Neuron (in vitro differentiated cells): Measurements from ENCODE around the gene ADK.
"Not testable (repeated sequence)": the region's sequence is repeated elsewhere in the genome, so short reads cannot be mapped to it uniquely, and the experiment has no call there.

Experiments used
- H2AFZ ChIP-seq: one replicate; pipeline ENCODE4 v1.6.1; 2013; ENCODE audit warnings: low read depth, mild to moderate bottlenecking, inconsistent platforms, low read length, moderate library complexity
- H3K27me3 ChIP-seq: one replicate; pipeline ENCODE4 v1.6.1; 2013; ENCODE audit warnings: low read length; ENCODE audit not compliant: insufficient read depth
- H3K36me3 ChIP-seq: one replicate; pipeline ENCODE4 v1.6.1; 2013; ENCODE audit warnings: low read length; ENCODE audit not compliant: insufficient read depth
- H3K4me1 ChIP-seq: one replicate; pipeline ENCODE4 v1.6.1; 2013; ENCODE audit warnings: low read length; ENCODE audit not compliant: insufficient read depth
- H3K4me3 ChIP-seq: 2 replicates; pipeline ENCODE4 v1.5.1; 2013; ENCODE audit warnings: mild to moderate bottlenecking, low read length, moderate library complexity
- H3K9me3 ChIP-seq: one replicate; pipeline ENCODE4 v1.6.1; 2013; ENCODE audit warnings: low read length

Gene ADK

GRCh38 chr10:74496276-74496675 is 345.3 kb downstream of the ADK start:
- H3K9me3 ChIP-seq, H3K27me3 ChIP-seq, H3K36me3 ChIP-seq, H2AFZ ChIP-seq, H3K4me1 ChIP-seq, H3K4me3 ChIP-seq: not testable (repeated sequence)

DNA sequence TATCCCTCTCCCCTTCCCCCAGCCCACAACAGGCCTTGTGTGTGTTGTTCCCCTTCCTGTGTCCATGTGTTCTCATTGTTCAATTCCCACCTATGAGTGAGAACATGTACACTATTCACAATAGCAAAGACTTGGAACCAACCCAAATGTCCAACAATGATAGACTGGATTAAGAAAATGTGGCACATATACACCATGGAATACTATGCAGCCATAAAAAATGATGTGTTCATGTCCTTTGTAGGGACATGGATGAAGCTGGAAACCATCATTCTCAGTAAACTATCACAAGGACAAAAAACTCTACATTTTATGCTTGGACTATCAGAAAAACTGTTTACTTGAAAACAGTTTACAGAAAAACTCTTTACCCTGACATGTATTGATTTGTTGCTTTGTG is 347.6 kb downstream of the ADK start:
- not testable (repeated sequence) for H3K27me3 ChIP-seq, H2AFZ ChIP-seq, H3K4me1 ChIP-seq, H3K36me3 ChIP-seq, H3K9me3 ChIP-seq, H3K4me3 ChIP-seq

GRCh38 chr10:74500026-74500704 is 349.1 kb downstream of the ADK start:
- Histone ChIP-seq H3K4me3 (no peak overlapping the region), H2AFZ (no peak overlapping the region), H3K27me3 (no peaks in the 10 kb centered on the region), H3K4me1 (no peaks in the 10 kb centered on the region), H3K9me3 (no peaks in the 10 kb centered on the region), H3K36me3 (no peaks in the 10 kb centered on the region)

DNA sequence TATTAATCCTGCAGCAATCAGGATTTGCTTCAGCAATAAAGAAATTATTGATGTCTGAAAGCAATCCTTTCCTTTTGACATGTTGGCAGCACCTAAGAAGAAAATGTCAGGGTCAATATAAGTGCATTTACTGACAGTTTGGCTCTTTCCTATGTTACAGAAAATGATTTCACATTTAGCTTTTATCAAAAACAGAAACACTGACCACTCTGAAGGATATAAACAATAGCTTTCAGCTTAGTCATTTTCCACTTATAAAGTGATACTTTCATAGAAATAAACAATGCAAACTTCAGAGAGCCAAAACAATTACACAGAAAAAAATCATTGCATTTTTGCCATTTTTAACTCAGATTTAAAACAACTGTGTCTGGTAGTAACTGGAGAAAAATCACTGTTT is 349.8 kb downstream of the ADK start:
- no peak overlapping the region for H2AFZ ChIP-seq
- H3K27me3 ChIP-seq, result no peaks in the 10 kb centered on the region
- H3K36me3 ChIP-seq, result no peaks in the 10 kb centered on the region
- no peaks in the 10 kb centered on the region for H3K4me1 ChIP-seq
- H3K4me3 ChIP-seq, result no peak overlapping the region
- H3K9me3 ChIP-seq, result no peaks in the 10 kb centered on the region

DNA sequence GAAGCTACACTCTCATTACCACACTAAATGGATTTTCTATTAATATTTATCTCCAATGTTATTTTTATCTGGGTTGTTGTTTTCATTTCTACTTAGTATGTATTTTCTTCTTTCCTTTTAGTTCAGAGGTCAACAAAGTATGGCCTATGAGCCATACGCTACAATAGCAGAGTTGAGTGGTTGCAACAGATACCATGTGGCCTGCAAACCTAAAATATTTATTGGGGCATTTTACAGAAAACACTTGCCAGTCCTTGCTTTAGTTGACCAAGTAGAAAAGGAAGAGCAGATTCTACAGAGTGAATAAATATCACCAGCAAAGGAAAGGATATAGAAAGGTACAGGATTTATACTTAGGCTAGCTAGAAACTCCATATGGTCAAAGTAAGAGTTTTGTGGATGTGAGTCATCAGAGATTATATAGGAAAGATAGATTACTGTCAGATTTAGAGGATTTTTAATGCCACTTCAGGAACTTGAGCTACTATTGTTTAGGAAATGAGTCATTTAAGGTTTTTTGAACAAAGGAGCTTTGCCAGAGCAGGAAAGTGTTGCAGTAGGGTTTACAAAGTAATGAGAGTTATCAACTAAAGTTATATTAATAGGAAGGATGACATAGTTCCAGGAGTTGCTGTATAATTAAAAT is 352.1 kb downstream of the ADK start:
- Histone ChIP-seq H3K36me3 (no peaks in the 10 kb centered on the region), H3K9me3 (no peaks in the 10 kb centered on the region), H3K4me3 (no peak overlapping the region), H3K27me3 (no peaks in the 10 kb centered on the region), H2AFZ (no peak overlapping the region), H3K4me1 (no peaks in the 10 kb centered on the region)

- H3K27me3 ChIP-seq, result no peaks in the 10 kb centered on the region
- H3K36me3 ChIP-seq, result no peaks in the 10 kb centered on the region
- peaks cover 6% of the 10 kb centered on the region for H3K9me3 ChIP-seq
- no peaks in the 10 kb centered on the region for H3K4me1 ChIP-seq
- no peak overlapping the region for H3K4me3 ChIP-seq
- no peak overlapping the region for H2AFZ ChIP-seq
Observed at GRCh38 chr10:74507951-74508350, 356.9 kb downstream of the ADK start.

DNA sequence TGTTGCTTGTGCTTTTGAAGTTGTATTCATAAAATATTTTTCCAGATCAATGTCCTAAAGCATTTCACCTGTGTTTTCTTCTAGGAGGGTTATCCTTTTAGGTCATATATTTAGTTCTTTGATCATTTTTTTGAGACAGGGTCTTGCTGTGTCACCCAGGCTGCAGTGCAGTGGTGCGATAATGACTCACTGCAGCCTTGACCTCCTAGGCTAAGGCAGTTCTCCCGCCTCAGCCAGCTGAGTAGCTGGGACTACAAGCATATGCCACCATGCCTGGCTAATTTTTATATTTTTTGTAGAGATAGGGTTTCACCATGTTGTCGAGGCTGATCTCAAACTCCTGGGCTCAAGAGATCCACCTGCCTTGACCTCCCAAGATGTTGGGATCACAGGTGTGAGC is 359.6 kb downstream of the ADK start:
- H3K9me3 ChIP-seq, result peaks cover 9% of the 10 kb centered on the region

DNA sequence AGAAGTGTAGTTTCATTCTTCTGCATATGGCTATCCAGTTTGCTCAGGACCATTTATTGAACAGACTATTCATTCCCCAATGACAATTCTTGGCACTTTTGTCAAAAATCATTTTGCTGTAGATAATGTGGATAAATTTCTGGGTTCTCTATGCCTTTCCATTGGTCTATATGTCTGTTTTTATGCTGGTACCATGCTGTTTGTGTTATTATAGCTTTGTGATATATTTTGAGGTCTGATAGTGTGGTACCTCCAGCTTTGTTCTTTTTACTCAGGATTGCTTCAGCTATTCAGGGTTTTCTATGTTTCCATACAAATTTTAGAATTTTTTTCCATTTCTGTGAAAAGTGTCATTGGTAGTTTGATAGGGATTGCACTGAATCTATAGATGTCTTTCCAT is 360.0 kb downstream of the ADK start:
- H3K4me3 ChIP-seq, result no peak overlapping the region
- H2AFZ ChIP-seq, result no peak overlapping the region
- no peaks in the 10 kb centered on the region for H3K36me3 ChIP-seq
- peaks cover 13% of the 10 kb centered on the region for H3K9me3 ChIP-seq
- H3K4me1 ChIP-seq, result no peaks in the 10 kb centered on the region
- no peaks in the 10 kb centered on the region for H3K27me3 ChIP-seq

More for the DNA sequence above, 359.6 kb downstream of the ADK start:
- H3K36me3 ChIP-seq, result no peaks in the 10 kb centered on the region
- no peak overlapping the region for H3K4me3 ChIP-seq
- H3K27me3 ChIP-seq, result no peaks in the 10 kb centered on the region
- no peaks in the 10 kb centered on the region for H3K4me1 ChIP-seq
- no peak overlapping the region for H2AFZ ChIP-seq

GRCh38 chr10:74514322-74514721 is 363.3 kb downstream of the ADK start:
- H3K36me3 ChIP-seq, result no peaks in the 10 kb centered on the region
- H3K4me1 ChIP-seq, result no peaks in the 10 kb centered on the region
- peaks cover 17% of the 10 kb centered on the region for H3K9me3 ChIP-seq
- no peaks in the 10 kb centered on the region for H3K27me3 ChIP-seq
- no peak overlapping the region for H3K4me3 ChIP-seq
- H2AFZ ChIP-seq, result no peak overlapping the region

DNA sequence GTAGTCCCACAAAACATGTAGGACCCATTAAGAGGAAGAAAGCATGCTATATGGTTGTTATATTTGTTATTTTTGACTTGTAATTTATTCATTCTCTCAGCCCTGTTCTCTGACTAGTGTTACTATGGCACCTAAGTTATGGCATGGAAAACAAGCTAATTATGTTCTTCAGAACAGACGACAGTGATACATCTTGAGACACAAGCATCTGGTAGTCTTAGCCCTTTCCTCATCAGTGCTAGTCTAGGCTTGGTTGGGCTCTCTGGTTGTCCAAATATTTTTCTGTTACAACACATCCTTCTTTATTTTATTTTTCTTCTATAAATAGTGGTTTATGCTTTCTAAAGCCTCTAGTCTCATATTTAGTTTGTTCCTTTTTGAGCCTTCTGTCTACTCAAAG is 367.0 kb downstream of the ADK start:
- Histone ChIP-seq H2AFZ (no peak overlapping the region), H3K4me3 (no peak overlapping the region), H3K36me3 (no peaks in the 10 kb centered on the region), H3K4me1 (no peaks in the 10 kb centered on the region), H3K9me3 (peaks cover 11% of the 10 kb centered on the region), H3K27me3 (no peaks in the 10 kb centered on the region)

- no peak overlapping the region for H3K4me3 ChIP-seq
- no peak overlapping the region for H2AFZ ChIP-seq
- peaks cover 2% of the 10 kb centered on the region for H3K9me3 ChIP-seq
- H3K4me1 ChIP-seq, result no peaks in the 10 kb centered on the region
- no peaks in the 10 kb centered on the region for H3K27me3 ChIP-seq
- no peaks in the 10 kb centered on the region for H3K36me3 ChIP-seq
Observed at GRCh38 chr10:74521526-74521925, 370.5 kb downstream of the ADK start.

GRCh38 chr10:74523199-74523598 is 372.2 kb downstream of the ADK start:
- H2AFZ ChIP-seq, result no peak overlapping the region
- no peaks in the 10 kb centered on the region for H3K9me3 ChIP-seq
- H3K4me3 ChIP-seq, result no peak overlapping the region
- no peaks in the 10 kb centered on the region for H3K36me3 ChIP-seq
- no peaks in the 10 kb centered on the region for H3K27me3 ChIP-seq
- H3K4me1 ChIP-seq, result no peaks in the 10 kb centered on the region

- H3K27me3 ChIP-seq, result no peaks in the 10 kb centered on the region
- no peaks in the 10 kb centered on the region for H3K9me3 ChIP-seq
- H2AFZ ChIP-seq, result no peak overlapping the region
- no peaks in the 10 kb centered on the region for H3K4me1 ChIP-seq
- H3K36me3 ChIP-seq, result no peaks in the 10 kb centered on the region
- no peak overlapping the region for H3K4me3 ChIP-seq
Observed at GRCh38 chr10:74525885-74526284, 374.9 kb downstream of the ADK start.

DNA sequence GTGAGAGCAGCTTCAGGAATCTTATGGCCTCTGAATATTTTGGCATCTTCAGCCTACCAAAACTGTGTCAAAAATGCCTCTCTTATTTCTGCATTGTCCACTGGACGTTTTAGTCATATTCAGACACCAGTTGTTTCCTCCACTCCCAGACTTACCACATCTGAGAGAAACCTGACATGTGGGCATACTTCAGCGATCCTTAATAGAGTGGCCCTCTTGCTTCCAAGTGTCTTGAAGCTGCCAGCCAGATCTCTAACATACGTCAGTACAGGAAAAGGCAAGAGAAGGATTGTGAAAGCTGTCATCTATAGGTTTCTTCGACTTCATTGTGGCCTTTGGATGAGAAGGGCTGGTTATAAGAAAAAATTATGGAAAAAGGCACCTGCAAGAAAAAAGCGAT is 376.6 kb downstream of the ADK start:
- H3K27me3 ChIP-seq, H3K4me1 ChIP-seq: not testable (repeated sequence)

More for the DNA sequence above, 376.6 kb downstream of the ADK start:
- not testable (repeated sequence) for H3K9me3 ChIP-seq, H2AFZ ChIP-seq, H3K36me3 ChIP-seq, H3K4me3 ChIP-seq
